HG03342 (cell line): ENCODE results near the gene PRPF19.

Source experiments
- ATAC-seq: cut with Tn5 transposase; IDR thresholded peaks from one replicate; pipeline ENCODE4 v1.9.1; 2021; ENCODE audit warnings: mild to moderate bottlenecking, moderate library complexity; ENCODE audit not compliant: unreplicated experiment

PRPF19 gene

DNA sequence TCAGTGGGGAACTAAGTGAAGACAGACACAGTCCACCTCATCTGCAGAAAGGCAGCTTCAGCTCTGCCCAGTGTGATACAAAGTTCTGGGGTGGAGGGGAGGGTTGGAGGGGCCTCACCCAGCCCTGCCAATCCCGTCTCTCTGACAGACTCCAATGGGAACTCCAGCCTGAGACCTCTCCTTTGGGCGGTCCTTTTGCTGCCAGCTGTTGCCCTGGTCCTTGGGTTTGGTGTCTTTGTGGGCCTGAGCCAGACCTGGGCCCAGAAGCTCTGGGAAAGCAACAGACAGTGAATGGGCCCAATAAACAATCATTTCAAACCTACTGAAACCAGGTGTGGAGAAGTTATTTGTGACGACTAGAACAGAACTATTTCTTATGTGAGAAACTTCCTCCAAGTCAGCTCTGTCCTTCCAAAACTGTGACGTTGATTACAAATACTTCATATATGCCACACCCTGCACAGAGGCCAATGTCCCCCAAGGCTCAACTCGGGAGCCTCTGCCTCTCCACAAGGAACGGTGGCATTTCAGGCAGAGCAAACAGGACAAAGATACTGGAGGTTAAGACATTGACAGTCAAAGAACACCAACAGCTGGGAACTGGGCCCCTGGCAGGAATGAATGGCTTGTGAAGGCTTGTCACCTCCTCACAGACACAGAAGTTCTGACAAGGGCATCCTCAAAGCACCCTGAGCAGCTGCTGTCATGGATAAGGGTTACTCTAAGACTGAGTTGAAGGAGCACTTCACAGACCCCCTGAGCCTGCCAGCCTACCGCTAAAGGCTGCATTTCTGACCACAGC is 30.8 kb downstream of the PRPF19 start:
- ATAC-seq = no peak

DNA sequence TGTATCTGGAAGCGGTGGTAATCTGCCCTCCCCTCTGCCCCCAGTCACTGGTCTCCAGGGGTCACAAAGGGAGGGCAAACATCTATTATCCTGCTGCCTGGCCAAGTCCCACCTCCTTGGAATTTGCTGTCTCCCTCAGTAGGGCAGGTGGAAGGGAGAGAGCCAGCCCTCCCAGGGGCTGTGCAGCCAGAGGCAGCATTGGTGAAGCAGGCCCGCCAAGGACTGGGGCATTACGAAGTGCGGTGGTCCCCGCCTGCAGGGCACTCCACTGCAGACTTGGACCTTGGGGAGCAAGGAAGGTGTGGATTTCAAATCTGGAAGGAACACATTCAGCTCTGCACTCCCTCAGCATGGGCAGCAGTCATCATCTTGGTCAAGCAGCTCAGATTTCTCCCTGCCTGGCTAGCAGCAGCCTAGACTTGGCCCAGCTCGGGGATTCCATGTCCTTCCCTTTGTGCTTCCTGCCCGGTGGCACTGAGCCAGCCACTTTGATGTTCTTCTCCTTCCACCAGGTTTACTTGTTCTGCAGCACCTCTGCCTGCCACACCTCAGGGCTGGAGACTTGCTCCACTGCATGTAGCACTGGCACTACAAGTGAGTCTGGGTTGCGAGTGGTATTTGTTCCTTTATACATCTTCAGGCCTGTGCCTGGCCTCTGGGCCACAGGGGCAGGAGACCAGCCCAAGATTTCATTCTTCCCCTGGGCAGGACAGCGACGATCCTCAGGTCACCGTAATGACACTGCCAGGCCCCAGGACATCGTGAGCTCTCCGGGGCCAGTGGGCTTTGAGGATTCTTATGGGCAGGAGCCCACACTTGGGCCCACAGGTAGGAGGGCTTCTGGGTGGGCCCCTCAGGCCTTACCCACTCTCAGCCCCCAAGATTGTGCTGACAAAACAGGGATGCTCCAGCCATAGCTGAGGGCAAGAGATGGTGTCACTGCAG is 31.7 kb downstream of the PRPF19 start:
- ATAC-seq = no peak

DNA sequence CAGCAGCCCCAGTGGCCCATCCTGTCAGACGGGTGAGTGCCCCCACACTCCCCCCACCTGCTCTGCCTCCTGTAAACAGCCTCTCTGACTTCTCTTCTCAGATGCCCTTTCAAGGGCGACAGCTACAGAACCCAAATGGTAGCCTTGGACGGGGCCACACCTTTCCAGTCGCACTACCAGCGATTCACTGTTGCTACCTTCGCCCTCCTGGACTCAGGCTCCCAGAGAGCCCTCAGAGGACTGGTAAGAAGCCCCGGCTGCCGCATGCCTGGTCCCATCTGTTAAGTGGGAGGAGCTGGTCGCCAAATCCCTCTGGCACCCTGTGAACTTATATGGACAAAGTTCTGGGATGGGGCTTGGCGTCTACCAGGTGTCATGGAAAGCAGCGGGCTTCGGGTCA is 32.9 kb downstream of the PRPF19 start:
- no peak for ATAC-seq

DNA sequence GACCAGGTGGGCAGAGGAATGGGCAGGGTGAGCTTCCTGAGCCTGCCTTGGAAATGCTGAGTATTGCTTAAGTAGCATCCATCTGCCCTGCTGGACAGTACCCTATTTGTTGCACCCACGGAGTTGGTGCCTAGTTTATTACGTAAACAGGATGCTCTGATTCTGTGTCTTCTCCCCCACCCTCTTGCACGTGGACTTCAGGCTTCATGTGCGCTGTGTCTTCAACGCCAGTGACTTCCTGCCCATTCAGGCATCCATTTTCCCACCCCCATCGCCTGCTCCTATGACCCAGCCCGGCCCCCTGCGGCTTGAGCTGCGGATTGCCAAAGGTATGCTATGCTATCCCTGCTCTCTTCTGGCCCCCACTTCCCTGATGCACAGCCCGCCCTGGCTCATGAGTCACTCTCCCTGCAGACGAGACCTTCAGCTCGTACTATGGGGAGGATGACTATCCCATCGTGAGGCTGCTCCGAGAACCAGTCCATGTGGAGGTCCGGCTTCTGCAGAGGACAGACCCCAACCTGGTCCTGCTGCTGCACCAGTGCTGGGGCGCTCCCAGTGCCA is 33.3 kb downstream of the PRPF19 start:
- no peak for ATAC-seq

DNA sequence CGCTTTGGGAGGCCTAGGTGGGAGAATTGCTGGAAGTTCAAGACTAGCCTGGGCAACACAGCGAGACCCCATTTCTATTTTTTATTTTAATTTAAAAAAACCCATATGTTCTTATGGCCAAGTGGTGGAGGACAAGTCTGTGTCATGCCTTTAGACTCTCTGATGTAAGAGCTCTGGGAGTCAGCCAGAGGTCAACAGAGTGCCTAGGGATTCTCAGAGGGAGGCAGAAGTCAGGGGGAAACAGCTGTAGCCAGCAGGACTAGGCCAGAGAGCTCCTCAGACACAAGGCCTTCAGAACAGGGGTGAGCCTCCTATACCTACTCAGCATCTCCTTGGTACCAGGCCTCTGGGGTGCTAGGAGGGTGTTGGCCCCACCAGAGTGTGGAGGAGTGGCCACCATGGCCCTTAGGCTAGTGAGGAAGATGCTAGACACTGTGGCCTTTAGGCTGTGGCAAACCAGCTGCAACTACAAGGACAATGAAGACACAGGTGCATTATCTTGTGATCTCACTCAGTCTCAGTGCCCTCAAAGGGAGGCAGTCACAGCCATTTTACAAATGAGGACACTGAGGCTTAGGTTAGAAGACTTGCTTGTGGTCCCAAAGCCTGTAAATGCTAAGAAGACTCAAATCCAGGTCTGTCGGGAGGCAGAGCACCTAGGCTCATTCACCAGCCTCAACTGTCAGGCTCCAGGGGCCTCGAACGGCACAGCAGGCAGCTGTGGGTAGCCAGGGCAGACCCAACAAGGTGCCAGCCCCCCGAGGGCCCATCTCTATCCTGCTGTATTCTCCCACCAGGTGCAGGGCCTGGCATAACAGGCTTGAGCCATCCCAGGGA is 34.0 kb downstream of the PRPF19 start:
- ATAC-seq = no peak

DNA sequence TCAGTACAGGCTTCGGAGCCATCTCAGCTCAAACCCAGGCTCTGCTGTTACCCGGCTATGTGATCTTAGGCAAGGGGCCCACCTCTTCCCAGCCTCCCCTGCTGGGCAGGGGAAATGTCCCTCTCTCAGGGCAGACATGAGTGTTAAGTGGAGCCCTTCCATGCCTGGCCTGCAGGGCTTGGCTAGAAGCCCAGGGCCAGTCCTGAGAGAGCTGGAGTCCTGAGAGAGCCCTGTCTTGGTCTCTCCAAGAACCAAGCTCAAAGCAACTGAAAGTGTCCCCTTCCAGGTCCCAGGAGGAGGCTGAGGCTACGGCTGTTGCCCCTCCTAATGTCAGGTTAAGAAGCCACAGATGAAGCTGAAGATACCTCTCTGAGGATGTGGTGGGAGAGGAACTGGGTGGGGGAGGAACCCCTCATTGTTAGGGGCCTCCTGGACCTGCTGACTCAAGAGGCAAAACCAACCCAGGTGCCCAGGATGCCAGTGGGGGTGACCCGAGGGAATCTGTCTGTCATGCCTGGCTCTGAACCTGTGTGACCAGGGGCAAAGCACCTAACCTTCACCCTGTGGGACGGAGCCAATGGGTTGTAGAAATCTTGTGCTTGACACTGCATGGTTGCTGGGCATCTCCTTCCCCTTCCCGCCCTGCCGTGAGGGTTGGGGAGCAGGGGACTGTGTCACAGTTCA is 34.9 kb downstream of the PRPF19 start:
- no peak for ATAC-seq

DNA sequence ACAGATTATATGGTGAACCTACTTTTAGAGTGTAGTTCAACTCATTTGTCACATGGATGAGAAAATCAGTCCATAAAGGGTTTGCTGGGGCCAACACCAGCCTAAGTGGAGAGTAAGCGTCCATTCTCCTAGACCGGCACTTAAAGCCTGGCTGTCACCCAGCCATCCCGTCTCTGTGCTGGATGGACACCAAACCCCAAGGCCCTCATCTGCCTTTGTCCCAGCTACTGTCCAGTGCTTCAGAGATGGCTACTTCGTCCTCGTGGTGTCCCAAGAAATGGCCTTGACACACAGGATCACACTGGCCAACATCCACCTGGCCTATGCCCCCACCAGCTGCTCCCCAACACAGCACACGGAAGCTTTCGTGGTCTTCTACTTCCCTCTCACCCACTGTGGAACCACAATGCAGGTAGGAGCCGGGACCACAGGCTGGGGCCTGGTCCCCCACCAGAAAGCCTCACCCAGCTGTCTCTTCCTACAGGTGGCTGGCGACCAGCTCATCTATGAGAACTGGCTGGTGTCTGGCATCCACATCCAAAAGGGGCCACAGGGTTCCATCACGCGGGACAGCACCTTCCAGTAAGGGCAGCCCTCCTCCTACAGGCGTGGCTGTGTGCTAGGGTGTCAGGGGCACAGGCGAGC is 35.5 kb downstream of the PRPF19 start:
- no peak for ATAC-seq

DNA sequence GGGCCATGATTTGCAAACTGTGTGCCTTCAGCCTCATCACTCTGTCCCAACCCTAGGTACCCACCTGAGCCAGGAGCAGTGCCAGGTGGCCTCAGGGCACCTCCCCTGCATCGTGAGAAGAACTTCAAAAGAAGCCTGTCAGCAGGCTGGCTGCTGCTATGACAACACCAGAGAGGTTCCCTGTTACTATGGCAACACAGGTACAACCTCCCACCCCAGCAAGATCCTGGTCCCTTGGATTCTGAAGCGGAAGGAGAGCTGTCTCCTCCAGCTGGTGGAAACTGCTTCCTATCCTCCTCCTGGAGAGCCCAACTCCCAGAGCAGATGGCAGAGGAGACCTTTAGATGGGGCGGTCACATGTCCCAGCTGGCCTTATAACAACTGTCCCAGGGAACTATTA is 36.1 kb downstream of the PRPF19 start:
- ATAC-seq = no peak

DNA sequence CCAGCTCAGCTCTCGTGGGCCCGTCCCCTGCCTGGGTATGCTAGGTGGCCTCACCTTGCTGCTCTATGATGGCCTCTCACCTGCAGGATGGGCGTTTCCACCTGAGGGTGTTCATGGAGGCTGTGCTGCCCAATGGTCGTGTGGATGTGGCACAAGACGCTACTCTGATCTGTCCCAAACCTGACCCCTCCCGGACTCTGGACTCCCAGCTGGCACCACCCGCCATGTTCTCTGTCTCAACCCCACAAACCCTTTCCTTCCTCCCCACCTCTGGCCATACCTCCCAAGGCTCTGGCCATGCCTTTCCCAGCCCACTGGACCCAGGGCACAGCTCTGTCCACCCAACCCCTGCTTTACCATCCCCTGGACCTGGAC is 36.9 kb downstream of the PRPF19 start:
- no peak for ATAC-seq

DNA sequence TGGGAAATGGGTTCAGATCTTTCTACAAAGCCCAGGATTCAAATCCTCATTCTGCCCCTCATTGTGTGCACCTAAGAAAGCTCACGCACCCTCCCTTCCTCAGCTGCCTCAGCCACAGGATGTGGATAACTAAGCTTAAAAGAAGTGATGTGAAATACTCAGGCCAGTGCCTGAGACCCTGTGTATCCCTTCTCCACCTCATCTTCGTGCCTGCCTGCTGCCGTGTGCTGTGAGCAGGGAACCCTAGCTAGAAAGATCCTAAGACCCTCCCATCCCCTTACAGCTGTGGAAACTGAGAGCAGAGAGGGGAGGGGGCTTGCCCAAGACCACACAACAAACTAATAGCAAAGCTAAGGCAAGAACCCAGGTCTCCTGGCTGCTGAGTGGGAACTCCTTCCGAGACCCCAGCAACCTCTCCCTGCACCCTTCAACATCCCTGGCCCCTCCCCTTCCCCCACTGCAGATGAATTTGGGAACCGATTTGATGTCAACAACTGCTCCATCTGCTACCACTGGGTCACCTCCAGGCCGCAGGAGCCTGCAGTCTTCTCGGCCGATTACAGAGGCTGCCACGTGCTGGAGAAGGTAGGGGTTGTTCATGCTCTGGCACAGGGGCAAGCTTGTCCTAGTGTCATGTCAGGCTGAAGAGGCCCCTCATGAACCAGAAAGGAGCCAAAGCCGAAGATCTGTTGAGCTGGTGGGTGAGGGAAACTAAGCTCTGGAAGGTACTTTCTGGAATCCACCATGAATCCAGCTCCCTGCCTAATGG is 37.5 kb downstream of the PRPF19 start:
- ATAC-seq = no peak

DNA sequence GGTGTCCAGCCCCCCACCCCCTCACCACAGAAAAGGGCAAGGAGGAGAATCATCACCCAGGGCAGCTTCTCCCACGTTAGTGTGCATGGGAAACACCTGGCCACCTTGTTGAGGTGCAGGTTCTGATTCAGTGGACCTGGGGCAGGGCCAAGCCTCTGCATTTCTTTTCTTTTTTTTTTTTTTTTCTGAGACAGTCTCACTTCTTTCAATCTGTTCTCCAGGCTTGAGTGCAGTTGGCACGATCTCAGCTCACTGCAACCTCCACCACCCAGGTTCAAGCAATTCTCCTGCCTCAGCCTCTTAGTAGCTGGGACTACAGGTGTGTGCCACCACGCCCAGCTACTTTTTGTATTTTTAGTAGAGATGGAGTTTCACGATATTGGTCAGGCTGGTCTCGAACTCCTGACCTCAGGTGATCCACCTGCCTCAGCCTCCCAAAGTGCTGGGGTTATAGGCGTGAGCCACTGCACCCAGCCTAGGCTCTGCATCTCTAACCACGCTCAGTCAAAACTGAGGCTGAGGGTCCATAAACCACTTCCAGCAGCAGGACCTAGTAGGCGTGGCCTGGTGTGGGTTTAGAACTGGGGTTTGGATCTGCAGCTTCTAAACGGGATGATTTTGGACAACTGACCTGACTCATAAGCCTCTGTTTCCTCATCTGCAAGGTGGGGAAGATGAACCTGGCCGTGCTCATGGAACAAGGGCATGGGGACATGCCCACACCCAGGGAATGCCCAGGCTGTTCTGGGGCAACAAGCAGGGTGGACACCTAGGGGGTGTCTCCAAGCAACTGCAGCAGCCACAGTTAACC is 38.3 kb downstream of the PRPF19 start:
- no peak for ATAC-seq

DNA sequence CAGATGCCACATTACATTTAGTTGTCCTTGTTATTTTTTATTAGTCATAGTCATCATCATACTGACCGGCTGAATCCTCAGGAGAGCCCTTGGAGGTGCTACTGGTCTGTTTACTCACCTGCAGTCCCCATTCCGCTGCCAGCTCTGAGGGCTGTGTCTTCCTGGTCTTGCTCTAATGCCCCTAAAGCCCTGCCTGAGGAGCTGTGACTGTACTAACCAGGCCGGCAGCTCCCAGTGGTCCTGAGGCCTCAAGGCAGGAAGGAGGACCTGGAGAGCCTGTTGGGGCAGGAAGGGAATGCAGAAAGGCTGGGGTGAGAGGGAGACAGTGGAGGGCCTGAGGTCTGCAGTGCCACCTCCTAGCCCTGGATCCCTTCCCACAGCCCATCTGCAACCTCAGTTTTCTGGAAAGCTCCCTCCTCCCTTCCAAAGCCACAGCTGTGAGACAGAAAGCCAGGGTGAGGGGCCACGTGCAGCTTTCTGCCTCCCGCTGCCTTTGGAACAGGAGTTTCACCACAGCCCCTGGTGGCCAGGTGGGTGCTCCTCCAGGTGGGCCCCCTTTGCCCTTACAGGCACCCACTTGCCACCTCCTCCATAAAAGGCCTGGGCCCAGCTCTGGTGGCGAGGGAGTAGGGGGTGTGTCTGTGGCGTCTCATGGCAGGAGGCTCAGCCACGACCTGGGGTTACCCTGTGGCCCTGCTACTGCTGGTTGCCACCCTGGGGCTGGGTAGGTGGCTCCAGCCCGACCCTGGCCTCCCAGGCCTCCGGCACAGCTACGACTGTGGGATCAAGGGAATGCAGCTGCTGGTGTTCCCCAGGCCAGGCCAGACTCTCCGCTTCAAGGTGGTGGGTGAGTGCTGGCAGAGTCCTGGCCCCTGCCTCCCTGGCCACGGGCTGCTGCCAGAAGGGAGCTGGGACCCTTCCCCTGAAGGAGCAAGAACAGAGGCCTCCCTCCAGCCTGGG is 39.2 kb downstream of the PRPF19 start, which contains the start of gene ZP1:
ZP1 (plus strand) TSS at position 632 of the 960 bp plus-strand sequence; CDS start at position 652, 20 bp downstream.
- ATAC-seq = no peak

DNA sequence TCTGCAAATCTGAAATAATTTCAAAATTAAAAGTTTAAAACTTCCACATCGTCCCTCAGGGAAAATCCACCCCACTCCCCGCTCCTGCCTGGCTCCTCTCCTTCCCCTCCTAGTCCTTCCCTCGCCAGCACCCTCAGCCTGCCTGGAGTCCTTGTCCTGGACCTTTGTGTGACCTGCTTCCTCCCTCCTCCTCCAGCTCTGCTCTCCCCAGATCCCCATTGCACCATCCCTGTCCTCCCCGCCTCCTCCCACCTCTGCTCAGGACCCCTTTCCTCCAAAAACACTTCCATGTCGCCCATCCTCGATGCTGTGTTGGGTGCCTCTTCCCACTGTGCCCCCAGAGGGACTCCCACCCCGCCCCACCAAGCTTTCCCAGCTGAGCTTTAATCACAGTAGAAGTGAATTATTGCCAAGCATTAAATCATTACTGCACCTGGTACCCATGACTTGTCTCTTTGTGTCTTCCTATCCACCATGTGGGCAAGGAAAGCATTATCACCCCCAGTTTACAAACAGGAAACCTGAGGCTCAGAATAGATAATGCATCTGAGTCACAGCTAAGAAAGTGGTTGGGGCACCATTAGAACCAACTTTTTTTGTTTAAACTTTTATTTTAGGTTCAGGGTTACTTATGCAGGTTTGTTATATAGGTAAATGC is 41.4 kb downstream of the PRPF19 start:
- no peak for ATAC-seq

DNA sequence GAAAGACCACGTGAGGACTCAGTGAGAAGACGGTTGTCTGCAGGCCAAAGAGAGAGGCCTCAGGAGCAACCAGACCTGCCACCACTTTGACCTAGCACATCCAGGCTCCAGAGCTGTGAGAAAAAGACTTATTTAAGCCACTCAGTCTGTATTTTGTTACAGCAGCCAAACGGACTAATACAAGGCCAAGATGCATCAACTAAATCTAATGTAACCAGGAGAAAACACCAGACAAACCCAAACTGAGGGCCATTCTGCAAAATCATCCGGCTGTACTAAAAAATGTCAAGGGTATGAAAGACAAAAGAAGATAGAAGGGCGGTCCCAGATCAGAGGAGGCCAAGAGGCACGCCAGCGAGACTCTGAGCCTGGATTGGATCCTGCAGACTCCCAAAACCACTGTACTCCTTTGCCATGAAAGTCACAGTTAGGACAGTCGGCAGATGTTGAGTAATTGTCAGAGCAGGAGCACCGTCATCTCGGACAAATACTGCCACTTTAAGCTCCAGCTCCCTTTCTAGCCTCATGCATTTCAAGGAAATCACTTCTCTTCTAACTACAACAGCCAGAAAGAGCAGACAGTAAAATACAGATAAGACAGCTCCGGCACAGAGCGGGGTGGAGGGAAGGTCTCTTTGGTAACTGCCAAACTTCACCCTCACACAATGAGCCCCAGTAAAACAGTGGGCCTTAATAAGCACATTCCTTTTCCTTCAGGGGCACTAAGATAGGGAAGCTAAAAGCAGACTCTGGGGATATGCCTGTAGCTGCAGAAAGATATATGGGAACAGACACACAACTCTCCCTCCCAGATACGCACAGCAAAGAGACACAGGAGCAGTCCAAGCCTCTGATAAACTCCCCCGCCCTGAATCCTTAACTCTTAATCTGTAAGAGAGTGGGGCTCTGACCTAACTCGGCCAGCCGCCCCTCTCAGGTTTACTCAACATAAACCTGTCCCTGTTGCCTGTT is 42.5 kb downstream of the PRPF19 start:
- ATAC-seq = no peak

DNA sequence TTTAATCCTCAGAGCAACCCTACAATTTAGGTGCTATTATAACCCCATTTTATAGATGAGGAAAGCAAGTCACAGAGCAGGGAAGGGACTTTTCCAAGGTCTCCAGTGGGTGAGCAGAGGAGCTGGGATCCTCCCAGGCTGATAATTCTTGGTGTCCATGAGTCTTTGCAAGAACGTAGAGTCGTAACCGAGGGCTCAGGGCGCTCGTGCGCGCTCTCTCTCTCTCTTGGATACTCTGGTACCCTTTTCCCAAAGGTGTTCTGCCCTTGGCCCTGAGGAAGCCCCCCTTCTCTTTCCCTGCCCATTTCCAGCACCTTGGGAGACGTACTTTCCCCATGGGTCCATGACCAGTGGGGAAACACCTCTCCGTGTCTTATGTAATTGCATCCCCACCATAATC is 44.2 kb downstream of the PRPF19 start:
- ATAC-seq = no peak
